ENCODE results near the gene ADRB2. TPM values are rescaled to one million over a fixed set of nuclear protein-coding genes. Genes with fewer than 3 reads are reported as not detected.

Gene ADRB2
- total RNA-seq, 4 donors from 2014 or later: 2.2 to 9.2 (median 3.0) TPM

GRCh38 chr5:148809781-148810524, 16.5 kb upstream of the ADRB2 start:
- Histone ChIP-seq H3K27ac (no peak overlapping the region), H3K9me3 (no peaks in the 10 kb centered on the region), H3K27me3 (no peaks in the 10 kb centered on the region), H3K4me1 (no peaks in the 10 kb centered on the region), H3K4me3 (no peak overlapping the region), H3K36me3 (no peaks in the 10 kb centered on the region)
- no peak for DNase-seq
- TF ChIP-seq, protein P1, sequence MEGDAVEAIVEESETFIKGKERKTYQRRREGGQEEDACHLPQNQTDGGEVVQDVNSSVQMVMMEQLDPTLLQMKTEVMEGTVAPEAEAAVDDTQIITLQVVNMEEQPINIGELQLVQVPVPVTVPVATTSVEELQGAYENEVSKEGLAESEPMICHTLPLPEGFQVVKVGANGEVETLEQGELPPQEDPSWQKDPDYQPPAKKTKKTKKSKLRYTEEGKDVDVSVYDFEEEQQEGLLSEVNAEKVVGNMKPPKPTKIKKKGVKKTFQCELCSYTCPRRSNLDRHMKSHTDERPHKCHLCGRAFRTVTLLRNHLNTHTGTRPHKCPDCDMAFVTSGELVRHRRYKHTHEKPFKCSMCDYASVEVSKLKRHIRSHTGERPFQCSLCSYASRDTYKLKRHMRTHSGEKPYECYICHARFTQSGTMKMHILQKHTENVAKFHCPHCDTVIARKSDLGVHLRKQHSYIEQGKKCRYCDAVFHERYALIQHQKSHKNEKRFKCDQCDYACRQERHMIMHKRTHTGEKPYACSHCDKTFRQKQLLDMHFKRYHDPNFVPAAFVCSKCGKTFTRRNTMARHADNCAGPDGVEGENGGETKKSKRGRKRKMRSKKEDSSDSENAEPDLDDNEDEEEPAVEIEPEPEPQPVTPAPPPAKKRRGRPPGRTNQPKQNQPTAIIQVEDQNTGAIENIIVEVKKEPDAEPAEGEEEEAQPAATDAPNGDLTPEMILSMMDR (IDR thresholded peaks at IDR 0.05): no peak
- TF ChIP-seq POLR2A (IDR thresholded peaks at IDR 0.05): no peak
- intact Hi-C loops (cut with DNase I; ENCODE audit: low total_unique reads): no loop called here

GRCh38 chr5:148810823-148811222, 15.6 kb upstream of the ADRB2 start:
- Histone ChIP-seq H3K9me3 (no peaks in the 10 kb centered on the region), H3K36me3 (no peaks in the 10 kb centered on the region), H3K4me1 (no peaks in the 10 kb centered on the region), H3K27ac (no peak overlapping the region), H3K27me3 (no peaks in the 10 kb centered on the region), H3K4me3 (no peak overlapping the region)
- TF ChIP-seq, protein P1 (IDR thresholded peaks at IDR 0.05): no peak
- no peak for DNase-seq
- intact Hi-C loops (cut with DNase I; ENCODE audit: low total_unique reads): no loop called here

DNA sequence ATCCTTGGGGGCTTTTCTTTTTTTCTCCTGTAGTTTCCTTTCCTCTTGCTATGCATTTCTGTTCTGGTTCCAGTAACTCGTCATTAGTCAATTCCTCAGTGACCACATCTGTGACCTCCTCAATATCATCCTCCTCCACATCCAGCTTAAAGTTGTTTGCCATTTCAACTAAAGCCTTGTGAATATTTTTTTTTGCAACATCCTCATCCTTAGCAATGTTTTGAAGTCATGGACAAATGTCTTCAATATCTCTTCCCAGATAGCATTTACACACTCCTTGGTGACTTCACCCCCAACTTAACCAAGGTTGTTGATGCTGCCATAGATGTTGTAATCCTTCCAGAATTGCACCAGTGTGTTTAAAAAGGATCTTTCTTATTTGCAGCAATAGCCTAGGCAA, 14.7 kb upstream of the ADRB2 start:
- no peaks in the 10 kb centered on the region for H3K4me1 ChIP-seq
- intact Hi-C loops (cut with DNase I; ENCODE audit: low total_unique reads): no loop called here
- H3K4me3 ChIP-seq: no peak overlapping the region
- TF ChIP-seq, protein P1 (IDR thresholded peaks at IDR 0.05): no peak
- no peak for TF ChIP-seq POLR2A (IDR thresholded peaks at IDR 0.05)
- H3K36me3 ChIP-seq: no peaks in the 10 kb centered on the region
- DNase-seq: no peak
- no peaks in the 10 kb centered on the region for H3K9me3 ChIP-seq
- no peaks in the 10 kb centered on the region for H3K27me3 ChIP-seq
- no peak overlapping the region for H3K27ac ChIP-seq

DNA sequence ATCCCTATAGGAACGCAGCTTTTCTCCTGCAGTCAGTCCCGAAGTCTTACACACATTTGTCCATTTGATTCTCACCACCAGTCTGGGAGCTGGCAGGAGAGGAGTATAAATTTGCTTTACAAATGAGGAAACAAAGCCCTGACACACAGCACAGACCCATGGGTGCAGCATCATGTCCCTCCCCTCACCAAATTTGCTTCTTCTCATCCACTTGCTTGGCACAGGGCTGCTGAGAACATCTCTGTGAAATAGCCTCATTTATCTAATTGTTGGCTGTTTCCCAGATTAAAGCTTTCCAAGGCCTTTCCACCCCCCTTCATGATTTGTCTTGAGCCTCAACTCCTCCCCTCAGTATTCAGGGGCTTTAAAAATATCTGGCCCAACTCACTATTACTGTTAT, 11.3 kb upstream of the ADRB2 start:
- H3K27ac ChIP-seq: no peak overlapping the region
- DNase-seq: no peak
- H3K4me3 ChIP-seq: no peak overlapping the region
- no peaks in the 10 kb centered on the region for H3K36me3 ChIP-seq
- intact Hi-C loops (cut with DNase I; ENCODE audit: low total_unique reads): no loop called here
- no peaks in the 10 kb centered on the region for H3K4me1 ChIP-seq
- TF ChIP-seq POLR2A (IDR thresholded peaks at IDR 0.05): no peak
- TF ChIP-seq, protein P1 (IDR thresholded peaks at IDR 0.05): no peak
- no peaks in the 10 kb centered on the region for H3K27me3 ChIP-seq
- no peaks in the 10 kb centered on the region for H3K9me3 ChIP-seq

- H3K4me1 ChIP-seq: no peaks in the 10 kb centered on the region
- intact Hi-C loops (cut with DNase I; ENCODE audit: low total_unique reads): no loop called here
- H3K27me3 ChIP-seq: no peaks in the 10 kb centered on the region
- no peak for DNase-seq
- H3K36me3 ChIP-seq: no peaks in the 10 kb centered on the region
- no peak overlapping the region for H3K27ac ChIP-seq
- H3K9me3 ChIP-seq: no peaks in the 10 kb centered on the region
- no peak overlapping the region for H3K4me3 ChIP-seq
- TF ChIP-seq, protein P1 (IDR thresholded peaks at IDR 0.05): no peak
- TF ChIP-seq POLR2A (IDR thresholded peaks at IDR 0.05): no peak
These were observed 10.8 kb upstream of the ADRB2 start for GRCh38 chr5:148815578-148815977.
